ENCODE data around the gene ELP1. TPM values are rescaled to one million over a fixed set of nuclear protein-coding genes. Genes with fewer than 3 reads are reported as not detected.

The ELP1 gene
- polyA plus RNA-seq, 1 donor (not counting 4 experiments of a cell fraction or from before 2014, with no cell fraction given) = 49.6 TPM

DNA sequence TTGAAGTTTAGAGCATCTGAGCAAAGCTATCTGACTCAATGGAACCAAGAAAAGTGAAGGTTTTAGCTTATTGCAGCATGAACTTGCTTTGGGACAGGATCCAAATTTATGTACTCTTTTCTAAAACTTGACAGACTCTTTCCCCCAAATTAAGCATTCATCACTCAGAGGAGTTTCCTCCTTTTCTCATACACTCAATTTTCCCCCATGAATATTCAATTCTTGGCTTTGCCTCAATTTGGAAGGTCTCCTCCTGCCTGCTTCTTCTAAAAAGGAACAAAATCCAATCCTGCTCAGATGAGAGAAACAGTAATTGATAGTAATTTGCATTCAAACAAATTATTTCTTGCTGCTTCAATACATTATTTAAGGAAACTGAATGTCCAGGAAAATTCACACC is 66.8 kb downstream of the ELP1 start:
- H3K36me3 ChIP-seq (ENCODE audit: control insufficient read depth in 2 of 2, extremely low read depth in 1 of 2, insufficient read depth in 2 of 2, low read length in 2 of 2) = peaks cover 7 to 17% of the 10 kb centered on the region in 2 experiments
- no peaks in the 10 kb centered on the region for H3K79me2 ChIP-seq (ENCODE audit: control insufficient read depth, insufficient read depth, low read length)
- no peak overlapping the region for H2AFZ ChIP-seq (ENCODE audit: control insufficient read depth, low read length)
- no peak overlapping the region for H3K4me3 ChIP-seq (ENCODE audit: control insufficient read depth in 2 of 3, extremely low read depth in 1 of 3, insufficient read depth in 2 of 3, low read depth in 1 of 3, low read length in 3 of 3)
- no peak overlapping the region for H3K4me2 ChIP-seq (ENCODE audit: control insufficient read depth, extremely low read depth, insufficient read depth, low read depth, low read length)
- H3K27ac ChIP-seq (ENCODE audit: control insufficient read depth, insufficient read depth, low read length) = no peak overlapping the region
- H3K9ac ChIP-seq (ENCODE audit: control insufficient read depth, extremely low read depth, insufficient read depth, low read length) = no peak overlapping the region
- H3K9me3 ChIP-seq (ENCODE audit: control insufficient read depth, low read depth, low read length) = no peaks in the 10 kb centered on the region
- H3K4me1 ChIP-seq (ENCODE audit: control insufficient read depth, extremely low read depth, insufficient read depth, low read length) = peaks cover 15% of the 10 kb centered on the region
- dilution Hi-C loops (cut with MboI; ENCODE audit: extremely low pct_ligation_motif_present, low sequenced_read_pairs) = no loop called here
- no peaks in the 10 kb centered on the region for H3K9me1 ChIP-seq (ENCODE audit: control insufficient read depth, extremely low read depth, insufficient read depth, low read length)
- no peak for DNase-seq (ENCODE audit: low read depth, low spot score)
- TF ChIP-seq, protein P1, sequence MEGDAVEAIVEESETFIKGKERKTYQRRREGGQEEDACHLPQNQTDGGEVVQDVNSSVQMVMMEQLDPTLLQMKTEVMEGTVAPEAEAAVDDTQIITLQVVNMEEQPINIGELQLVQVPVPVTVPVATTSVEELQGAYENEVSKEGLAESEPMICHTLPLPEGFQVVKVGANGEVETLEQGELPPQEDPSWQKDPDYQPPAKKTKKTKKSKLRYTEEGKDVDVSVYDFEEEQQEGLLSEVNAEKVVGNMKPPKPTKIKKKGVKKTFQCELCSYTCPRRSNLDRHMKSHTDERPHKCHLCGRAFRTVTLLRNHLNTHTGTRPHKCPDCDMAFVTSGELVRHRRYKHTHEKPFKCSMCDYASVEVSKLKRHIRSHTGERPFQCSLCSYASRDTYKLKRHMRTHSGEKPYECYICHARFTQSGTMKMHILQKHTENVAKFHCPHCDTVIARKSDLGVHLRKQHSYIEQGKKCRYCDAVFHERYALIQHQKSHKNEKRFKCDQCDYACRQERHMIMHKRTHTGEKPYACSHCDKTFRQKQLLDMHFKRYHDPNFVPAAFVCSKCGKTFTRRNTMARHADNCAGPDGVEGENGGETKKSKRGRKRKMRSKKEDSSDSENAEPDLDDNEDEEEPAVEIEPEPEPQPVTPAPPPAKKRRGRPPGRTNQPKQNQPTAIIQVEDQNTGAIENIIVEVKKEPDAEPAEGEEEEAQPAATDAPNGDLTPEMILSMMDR (optimal IDR thresholded peaks at IDR 0.05 in 1 of 3, IDR thresholded peaks at IDR 0.05 in 1 of 3, conservative IDR thresholded peaks at IDR 0.05 in 1 of 3; ENCODE audit: extremely low read depth in 1 of 3, insufficient read depth in 2 of 3, low read length in 3 of 3) = no peak
- no peak for TF ChIP-seq EZH2 (IDR thresholded peaks at IDR 0.05; ENCODE audit: low read length)
- FAIRE-seq = no peak
- H4K20me1 ChIP-seq (ENCODE audit: control insufficient read depth, extremely low read depth, insufficient read depth, low read length) = no peaks in the 10 kb centered on the region
- H3K27me3 ChIP-seq (ENCODE audit: control insufficient read depth, extremely low read depth, insufficient read depth, low read length) = no peaks in the 10 kb centered on the region

DNA sequence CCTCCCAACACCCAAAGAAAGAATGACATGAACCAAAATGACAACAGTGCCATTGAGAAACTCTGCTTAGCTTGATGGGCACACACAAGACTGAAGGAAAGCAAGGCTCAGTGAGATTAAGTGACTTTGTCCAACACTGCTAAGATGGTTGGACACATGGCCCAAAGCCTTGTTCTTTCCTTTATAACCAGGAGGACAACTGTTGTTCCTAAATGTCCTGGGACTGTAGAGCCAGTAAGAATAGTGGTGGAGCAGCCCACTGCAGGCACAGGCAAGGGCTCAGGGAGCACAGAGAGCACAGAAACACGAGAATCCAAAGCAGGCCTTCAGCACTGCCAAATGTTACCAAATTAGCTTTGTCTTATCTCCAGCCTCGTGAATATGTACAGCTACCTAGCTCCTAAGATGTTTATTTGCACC is 67.9 kb downstream of the ELP1 start:
- Histone ChIP-seq H4K20me1 (ENCODE audit: control insufficient read depth, extremely low read depth, insufficient read depth, low read length) (no peaks in the 10 kb centered on the region), H3K9me3 (ENCODE audit: control insufficient read depth, low read depth, low read length) (no peaks in the 10 kb centered on the region), H3K4me3 (ENCODE audit: control insufficient read depth in 2 of 3, extremely low read depth in 1 of 3, insufficient read depth in 2 of 3, low read depth in 1 of 3, low read length in 3 of 3) (no peak overlapping the region), H3K79me2 (ENCODE audit: control insufficient read depth, insufficient read depth, low read length) (no peaks in the 10 kb centered on the region), H3K9me1 (ENCODE audit: control insufficient read depth, extremely low read depth, insufficient read depth, low read length) (no peaks in the 10 kb centered on the region), H2AFZ (ENCODE audit: control insufficient read depth, low read length) (no peak overlapping the region), H3K4me1 (ENCODE audit: control insufficient read depth, extremely low read depth, insufficient read depth, low read length) (peaks cover 15% of the 10 kb centered on the region), H3K36me3 (ENCODE audit: control insufficient read depth in 2 of 2, extremely low read depth in 1 of 2, insufficient read depth in 2 of 2, low read length in 2 of 2) (peaks cover 3 to 7% of the 10 kb centered on the region in 2 experiments), H3K27me3 (ENCODE audit: control insufficient read depth, extremely low read depth, insufficient read depth, low read length) (no peaks in the 10 kb centered on the region), H3K9ac (ENCODE audit: control insufficient read depth, extremely low read depth, insufficient read depth, low read length) (no peak overlapping the region), H3K27ac (ENCODE audit: control insufficient read depth, insufficient read depth, low read length) (no peak overlapping the region), H3K4me2 (ENCODE audit: control insufficient read depth, extremely low read depth, insufficient read depth, low read depth, low read length) (no peak overlapping the region)
- FAIRE-seq = no peak
- dilution Hi-C loops (cut with MboI; ENCODE audit: extremely low pct_ligation_motif_present, low sequenced_read_pairs) = no loop called here
- no peak for DNase-seq (ENCODE audit: low read depth, low spot score)
- TF ChIP-seq, protein P1 (optimal IDR thresholded peaks at IDR 0.05 in 1 of 3, IDR thresholded peaks at IDR 0.05 in 1 of 3, conservative IDR thresholded peaks at IDR 0.05 in 1 of 3; ENCODE audit: extremely low read depth in 1 of 3, insufficient read depth in 2 of 3, low read length in 3 of 3) = no peak
- TF ChIP-seq EZH2 (IDR thresholded peaks at IDR 0.05; ENCODE audit: low read length) = no peak
